ENCODE measurements around the gene SLC22A23.

SLC22A23 gene

DNA sequence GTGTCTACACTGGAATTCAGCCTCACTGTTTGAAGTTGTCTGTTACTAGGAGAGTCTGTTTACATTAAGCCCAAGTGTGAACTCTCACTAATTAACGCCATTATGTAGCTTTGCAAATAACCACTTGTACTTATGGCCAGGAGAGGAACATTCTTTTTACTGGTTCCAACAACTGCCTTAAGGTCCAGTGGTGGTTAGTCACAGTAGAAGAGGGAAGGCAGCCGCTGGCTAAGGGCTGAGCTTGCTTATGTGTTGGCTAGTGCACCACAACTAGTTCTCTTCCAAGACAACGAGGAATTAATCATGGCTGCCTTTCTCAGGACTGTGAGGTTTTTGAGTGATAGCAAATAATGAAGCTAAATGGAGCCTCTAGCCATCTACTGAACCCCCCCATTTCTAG, 14.9 kb upstream of the SLC22A23 start:
- no peak for DNase-seq

DNA sequence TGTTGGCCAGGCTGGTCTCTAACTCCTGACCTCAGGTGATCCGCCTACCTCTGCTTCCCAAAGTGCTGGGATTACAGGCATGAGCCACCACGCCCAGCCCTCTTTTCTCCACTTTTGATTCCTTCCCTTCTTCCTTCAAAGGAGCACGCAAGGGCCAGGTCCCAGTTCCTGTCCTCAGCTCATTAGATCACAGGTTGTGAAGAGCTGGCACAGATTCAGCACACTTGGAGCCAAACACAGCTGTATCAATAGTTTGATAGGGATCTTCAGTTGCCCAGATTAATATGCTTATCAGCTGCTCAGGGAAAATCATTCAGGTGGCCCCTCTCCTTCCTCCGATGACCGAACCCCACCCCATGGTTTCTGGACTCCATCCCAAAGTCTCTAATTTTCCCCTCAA, 14.4 kb upstream of the SLC22A23 start:
- no peak for DNase-seq

DNA sequence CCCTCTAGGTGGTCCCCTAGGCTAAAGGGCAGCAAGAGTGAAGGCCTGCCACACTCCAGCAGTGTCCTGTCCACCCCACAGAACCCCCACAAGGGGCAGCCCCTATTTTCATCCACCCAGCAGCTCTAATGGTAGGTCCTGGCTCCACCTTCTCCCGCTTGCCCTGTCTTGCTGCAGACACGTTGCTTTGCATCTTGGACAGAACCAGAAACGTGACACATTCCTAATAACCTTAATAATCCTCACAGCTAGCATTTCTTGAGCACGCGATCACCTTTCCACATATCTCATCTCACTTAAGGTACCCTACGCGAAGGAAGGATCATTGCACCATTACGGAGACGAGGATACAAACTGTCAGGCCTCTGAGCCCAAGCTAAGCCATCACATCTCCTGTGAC, 11.7 kb upstream of the SLC22A23 start:
- no peak for DNase-seq

DNA sequence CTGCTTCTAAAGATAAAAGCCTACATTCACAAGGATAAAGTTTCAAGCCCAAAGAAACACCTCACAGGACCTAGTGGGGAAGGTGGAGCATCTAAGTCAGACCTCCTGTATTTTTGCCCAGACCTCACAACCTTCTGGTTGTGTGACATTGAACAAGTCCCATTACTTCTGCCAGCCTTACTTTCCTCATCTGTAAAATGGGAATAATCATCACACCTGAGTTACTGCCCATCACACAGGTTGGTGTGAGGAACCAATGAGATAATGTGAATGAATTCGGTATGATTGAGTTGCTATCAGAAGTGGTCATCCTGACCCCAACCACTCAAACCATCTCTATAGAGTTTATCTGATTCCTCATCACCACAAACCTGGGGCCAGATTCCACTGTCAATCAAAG, 11.1 kb upstream of the SLC22A23 start:
- DNase-seq: no peak

- DNase-seq: no peak
These were observed 9.8 kb upstream of the SLC22A23 start for GRCh38 chr6:3466488-3467219.

GRCh38 chr6:3460253-3460652, 3.4 kb upstream of the SLC22A23 start:
- no peak for DNase-seq

DNA sequence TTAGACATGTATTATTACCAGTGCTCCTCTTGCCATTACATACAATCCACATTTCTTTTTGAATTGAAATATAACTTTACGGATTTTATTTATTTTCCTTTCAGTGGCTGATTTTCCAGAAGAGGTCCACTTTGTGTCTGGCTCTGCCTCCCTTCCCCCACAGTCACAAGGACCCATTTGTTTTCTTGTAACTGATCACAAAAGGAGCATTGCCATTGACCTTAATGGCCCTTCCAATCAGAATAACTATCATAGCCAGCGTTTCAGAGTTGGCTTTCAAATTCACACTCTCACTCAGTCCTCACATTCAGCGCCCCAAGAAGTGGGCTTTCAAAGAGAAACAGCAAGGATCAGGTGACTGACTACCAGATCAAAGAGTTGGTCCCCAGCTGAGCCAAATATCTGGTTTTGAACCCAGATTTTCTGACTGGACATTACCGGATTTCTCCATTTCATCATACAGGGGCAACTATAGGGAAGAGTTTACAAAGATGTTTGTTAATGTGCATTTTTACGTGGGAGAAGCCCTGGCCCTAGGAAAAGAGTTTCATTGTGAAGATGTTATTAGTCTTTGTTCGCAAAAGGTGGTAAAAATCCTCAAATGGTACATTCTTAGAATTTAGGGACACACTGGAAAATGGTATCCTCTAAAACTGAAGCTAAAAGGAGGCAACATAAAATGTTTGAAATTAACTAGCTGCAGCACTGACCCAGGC, 2.0 kb upstream of the SLC22A23 start:
- no peak for DNase-seq

DNA sequence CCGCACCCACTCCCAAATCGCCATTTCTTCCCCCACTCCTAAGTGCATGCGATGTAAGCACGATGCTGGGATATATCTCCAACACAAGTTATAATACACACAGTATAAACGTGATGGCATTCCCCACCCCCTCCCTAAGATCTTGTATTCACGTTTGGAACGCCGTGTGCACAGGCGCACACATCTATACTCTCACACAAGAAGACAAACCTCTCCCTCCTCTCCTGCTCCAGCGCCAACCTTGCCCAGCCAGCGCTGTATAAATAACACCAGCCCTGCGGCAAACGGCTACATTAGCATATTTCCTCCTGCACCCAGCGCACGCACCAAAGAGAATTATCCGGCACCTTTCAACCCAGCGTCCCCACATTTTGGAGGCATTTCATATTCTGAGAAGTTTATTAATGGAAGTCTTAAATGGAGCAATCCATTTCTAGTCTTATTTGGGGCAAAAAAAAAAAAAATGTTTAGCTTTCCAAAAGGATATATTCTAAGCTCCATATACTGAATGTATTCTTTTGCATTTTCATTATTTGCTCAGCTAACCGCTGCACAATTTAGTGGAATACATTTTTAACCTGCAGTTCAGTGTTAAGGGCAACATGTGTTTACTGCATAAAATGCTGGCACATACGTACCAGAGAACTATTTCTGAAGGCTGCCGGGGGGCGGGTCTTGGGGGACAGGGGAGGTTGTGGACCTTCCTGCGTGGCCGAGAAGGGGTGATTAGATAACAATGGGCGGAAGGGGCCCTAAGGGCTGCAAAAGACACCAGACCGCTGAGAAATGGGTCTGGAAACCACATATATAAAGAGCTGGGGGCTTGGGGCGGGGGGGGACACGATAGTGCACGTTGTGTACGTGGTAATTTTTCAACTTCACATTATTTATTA, 1.1 kb upstream of the SLC22A23 start:
- DNase-seq: no peak

DNA sequence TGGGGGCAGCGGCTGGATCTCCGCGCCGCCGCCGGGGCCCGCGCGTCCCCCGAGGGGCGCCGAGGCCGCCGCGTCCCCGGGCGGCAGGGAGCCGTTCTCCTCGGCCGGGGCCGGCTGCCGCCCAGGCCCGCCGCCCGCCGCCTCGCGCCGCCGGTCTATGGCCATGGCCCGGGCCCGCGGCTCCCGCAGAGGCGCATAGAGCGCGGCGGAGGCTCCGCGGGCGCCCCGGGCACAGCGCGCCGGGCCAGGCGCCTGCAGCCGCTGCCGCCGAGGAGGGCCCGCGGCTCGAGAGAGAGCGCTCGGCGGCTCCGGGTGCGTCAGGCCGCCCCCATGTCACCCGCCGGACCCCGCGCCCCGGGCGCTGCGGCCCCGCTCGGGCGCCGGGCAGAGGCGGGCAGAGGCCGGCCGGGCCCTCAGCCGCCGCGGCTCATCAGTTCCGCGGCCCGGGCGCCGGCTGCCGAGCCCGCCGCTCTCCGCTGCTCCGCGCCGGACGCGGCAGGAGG, 404 bp downstream of the SLC22A23 start:
- DNase-seq: no peak

GRCh38 chr6:3455569-3456394, 1.1 kb downstream of the SLC22A23 start:
- DNase-seq: no peak

DNA sequence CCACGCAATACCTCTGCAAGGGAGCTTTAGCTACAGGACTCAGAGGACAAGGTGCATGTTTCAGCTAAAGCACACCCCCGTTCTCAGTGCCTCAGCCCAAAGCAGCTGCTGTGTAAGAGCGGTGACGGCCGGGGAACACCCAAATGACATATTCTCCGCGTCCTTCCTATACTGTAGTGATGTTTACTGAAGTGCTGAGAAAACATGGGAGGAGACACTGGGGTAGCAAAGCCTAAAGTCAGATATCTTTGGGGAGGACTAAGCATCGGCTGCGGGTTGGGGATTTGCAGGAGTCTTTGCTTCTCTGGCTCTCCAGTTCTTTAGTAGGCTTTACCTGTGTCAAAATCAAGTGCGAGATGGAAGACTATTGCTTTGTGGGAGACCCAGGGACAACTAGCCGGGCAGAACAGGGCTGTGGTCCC, 1.7 kb downstream of the SLC22A23 start:
- peak; percentile 38 for DNase-seq

- no peak for DNase-seq
These were observed 2.4 kb downstream of the SLC22A23 start for GRCh38 chr6:3454273-3455010.

DNA sequence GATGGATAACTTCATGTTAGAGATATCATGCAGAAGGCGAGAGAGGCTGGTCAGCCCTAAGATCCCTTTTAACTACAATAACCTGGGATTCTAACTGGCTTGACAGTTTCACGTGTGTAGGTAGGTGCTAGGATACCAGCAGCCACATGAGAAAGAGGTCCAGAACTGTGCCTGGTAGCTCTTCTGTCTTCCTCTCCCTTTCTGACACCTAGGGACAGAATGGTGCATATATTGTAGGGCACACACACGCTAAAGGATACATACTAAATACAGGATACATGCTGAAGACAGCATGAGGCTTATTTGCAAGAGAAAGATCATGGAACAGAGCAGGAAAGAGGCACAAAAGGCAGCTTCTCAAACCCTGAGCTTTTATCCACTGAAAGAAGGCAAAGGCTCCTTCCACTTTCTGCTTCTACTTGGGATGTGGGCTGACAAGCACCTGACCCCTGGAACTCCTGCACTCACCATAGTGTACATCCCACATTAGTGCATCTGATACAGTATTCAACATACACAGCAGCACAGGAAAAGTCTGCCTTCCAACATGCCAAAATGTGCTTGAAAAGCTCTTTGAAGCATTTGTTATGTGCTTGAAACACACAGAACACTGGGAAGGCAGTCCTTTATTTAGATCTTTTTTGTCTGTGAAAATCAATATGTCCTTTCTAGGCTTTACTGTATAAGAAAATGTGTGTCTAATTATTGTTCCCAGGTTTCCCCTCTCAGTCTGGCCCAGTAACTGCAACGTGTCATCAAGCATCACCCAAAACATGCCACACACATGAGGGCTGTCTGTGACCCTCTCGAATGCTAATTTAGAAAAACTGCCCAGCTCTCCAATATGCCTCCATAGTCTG, 3.2 kb downstream of the SLC22A23 start:
- no peak for DNase-seq

GRCh38 chr6:3451498-3451897, 5.4 kb downstream of the SLC22A23 start:
- DNase-seq: no peak

DNA sequence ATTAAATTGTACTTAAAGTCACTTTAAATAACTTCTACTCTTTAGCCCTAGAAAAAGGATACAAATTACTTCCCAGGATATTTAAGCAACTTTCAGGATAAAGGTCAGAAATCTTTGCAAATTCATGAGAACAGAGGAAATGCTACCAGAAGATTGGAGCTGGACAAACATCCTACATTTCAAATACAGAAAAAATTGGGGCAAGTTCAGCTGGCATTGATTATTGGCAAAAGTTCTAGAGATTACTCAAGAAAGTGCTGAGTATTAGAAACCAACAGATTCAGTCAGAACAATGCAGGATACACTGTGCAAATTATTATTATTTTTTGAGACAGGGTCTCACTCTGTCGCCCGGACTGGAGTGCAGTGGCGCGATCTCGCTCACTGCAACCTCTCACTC, 6.0 kb downstream of the SLC22A23 start:
- no peak for DNase-seq

GRCh38 chr6:3449750-3450305, 7.0 kb downstream of the SLC22A23 start:
- no peak for DNase-seq

- DNase-seq: no peak
These were observed 7.5 kb downstream of the SLC22A23 start for GRCh38 chr6:3449321-3449720.

GRCh38 chr6:3447005-3447404, 9.8 kb downstream of the SLC22A23 start:
- DNase-seq: no peak

DNA sequence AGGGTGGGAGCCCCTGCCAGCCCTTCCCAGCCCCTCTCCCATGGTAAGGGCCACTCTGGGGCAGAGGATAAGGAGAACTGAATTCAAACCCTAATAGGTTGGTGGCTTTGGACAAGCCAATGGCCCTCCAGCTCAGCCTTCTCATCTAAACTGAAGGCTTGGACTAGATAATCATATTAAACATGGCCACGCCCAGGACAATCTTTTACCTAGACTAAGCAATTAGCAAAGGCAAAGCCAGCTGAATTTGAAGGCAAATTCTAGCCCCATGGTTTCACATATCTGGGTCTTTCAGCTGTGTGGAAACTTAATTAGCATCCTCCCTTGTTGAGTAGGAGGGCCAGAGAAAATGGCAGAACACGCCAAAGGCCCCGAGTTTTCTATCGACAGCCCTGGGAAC, 10.7 kb downstream of the SLC22A23 start:
- DNase-seq: no peak
